Activated naive CD4-positive, alpha-beta T cell treated with anti-CD3 and anti-CD28 coated beads, Interleukin-2, amount 10 ng/mL, durations not matched to agents 7 days and 5 days (primary cell): ENCODE data around the gene CTXN1.
A peak's percentile ranks its signal among the peaks of the same experiment; 100 is the strongest.

ENCODE experiments used
- CTCF ChIA-PET: fragments of 350-600 bp; sonication (Branson Sonifier 250); formaldehyde crosslinking; loops from one replicate; lab custom pipeline; 2021; ENCODE audit warnings: antibody characterized with exemption; lab: Charles Lee
- DNase-seq: peaks from one replicate; pipeline ENCODE4 v3.0.0-alpha.2; 2020
- H3K27ac Mint-ChIP-seq: one replicate; pipeline ENCODE4 v1.8.0; 2021; ENCODE audit warnings: mild to moderate bottlenecking, moderate library complexity, mixed read lengths
- H3K27me3 Mint-ChIP-seq: one replicate; pipeline ENCODE4 v1.8.0; 2021; ENCODE audit warnings: mild to moderate bottlenecking, mixed read lengths
- H3K36me3 Mint-ChIP-seq: one replicate; pipeline ENCODE4 v1.8.0; 2021; ENCODE audit warnings: mixed read lengths
- H3K4me1 Mint-ChIP-seq: one replicate; pipeline ENCODE4 v1.8.0; 2021; ENCODE audit warnings: mixed read lengths
- H3K4me3 Mint-ChIP-seq: one replicate; pipeline ENCODE4 v1.8.0; 2021; ENCODE audit warnings: mild to moderate bottlenecking, moderate library complexity, mixed read lengths
- H3K9me3 Mint-ChIP-seq: one replicate; pipeline ENCODE4 v1.8.0; 2021; ENCODE audit warnings: mixed read lengths

CTXN1 gene

DNA sequence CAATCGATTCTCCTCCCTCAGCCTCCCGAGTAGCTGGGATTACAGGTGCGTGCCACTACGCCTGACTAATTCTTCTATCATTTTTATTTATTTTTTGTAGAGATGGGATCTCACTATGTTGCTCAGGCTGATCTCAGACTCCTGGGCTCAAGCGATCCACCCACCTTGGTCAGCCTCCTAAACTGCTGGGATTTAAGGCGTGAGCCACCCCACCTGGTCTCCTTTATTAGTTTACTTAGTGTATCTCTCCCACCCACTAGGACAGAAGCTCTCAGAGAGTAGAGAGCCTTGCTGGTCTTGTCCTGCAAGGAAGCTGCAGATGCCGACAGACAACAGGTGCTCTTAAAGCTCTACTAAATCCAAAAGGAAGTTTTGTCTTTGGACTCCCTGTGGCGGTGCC, 40.1 kb downstream of the CTXN1 start:
- H3K4me3 Mint-ChIP-seq, result no peak overlapping the region
- no peaks in the 10 kb centered on the region for H3K9me3 Mint-ChIP-seq
- no peak for DNase-seq
- no peaks in the 10 kb centered on the region for H3K4me1 Mint-ChIP-seq
- H3K36me3 Mint-ChIP-seq, result no peaks in the 10 kb centered on the region
- H3K27ac Mint-ChIP-seq, result no peak overlapping the region
- CTCF ChIA-PET, result no interaction called here
- peaks cover 57% of the 10 kb centered on the region for H3K27me3 Mint-ChIP-seq

DNA sequence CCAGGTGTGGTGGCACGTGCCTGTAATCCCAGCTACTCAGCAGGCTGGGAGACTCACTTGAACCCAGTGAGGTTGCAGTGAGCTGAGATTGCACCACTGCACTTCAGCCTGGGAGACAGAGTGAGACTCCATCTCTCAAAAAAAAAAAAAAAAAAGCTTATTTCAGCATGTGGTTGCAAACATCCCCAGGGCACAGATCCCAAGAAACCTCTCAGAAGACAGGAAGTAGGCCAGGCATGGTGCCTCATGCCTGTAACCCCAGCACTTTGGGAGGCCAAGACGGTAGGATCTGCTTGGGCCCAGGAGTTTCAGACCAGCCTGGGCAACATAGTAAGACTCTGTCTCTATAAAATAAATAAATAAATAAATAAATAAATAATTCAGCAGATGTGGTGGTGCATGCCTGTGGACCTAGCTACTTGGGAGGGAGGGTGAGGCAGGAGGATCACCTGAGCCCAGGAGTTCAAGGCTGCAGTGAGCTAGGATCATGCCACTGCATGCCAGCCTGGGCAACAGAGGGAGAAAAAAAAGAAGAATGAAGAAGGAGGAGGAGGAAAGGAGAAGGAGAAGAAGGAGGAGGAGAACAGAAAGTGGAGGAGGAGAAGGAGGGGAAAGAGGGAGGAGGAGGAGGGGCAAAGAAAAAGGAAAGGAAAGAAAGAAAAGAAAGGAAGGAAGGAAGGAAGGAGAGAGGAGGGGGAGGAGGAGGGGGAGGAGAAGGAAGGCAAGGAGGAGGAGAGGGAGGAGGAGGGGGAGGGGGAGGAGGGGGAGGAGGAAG, 42.0 kb downstream of the CTXN1 start:
- no peak overlapping the region for H3K4me3 Mint-ChIP-seq
- H3K36me3 Mint-ChIP-seq, result no peaks in the 10 kb centered on the region
- no peaks in the 10 kb centered on the region for H3K9me3 Mint-ChIP-seq
- H3K27ac Mint-ChIP-seq, result no peak overlapping the region
- H3K4me1 Mint-ChIP-seq, result no peaks in the 10 kb centered on the region
- no peak for DNase-seq
- CTCF ChIA-PET, result interaction anchor here (0.6 to 1.3 kb wide), 4 partner anchors 13 to 60 kb away, joined by 3 to 4 read pairs (median 3); partner anchors contain the start of genes MAP2K7 and TIMM44
- H3K27me3 Mint-ChIP-seq, result peaks cover 42% of the 10 kb centered on the region

DNA sequence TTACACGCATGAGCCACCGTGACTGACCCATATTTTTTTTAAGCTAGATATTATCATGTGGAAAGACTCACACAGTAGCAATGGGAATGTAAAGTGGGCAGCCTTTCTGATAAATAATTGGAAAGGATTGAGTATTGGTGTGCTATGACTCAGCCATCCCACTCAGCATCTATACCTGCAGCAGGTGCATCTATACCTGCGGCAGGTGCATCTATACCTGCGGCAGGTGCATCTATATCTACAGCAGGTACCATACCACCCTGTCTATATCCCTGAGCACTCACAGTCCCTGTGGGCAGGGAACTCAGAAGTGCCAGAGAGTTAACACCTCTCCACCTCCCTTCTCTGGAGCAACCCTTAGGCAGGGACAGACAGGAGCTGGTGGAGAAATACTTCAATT, 42.8 kb downstream of the CTXN1 start:
- DNase-seq, result no peak
- Mint-ChIP-seq H3K4me3 (no peak overlapping the region), H3K36me3 (no peaks in the 10 kb centered on the region), H3K27ac (no peak overlapping the region), H3K9me3 (no peaks in the 10 kb centered on the region), H3K4me1 (no peaks in the 10 kb centered on the region), H3K27me3 (peaks cover 33% of the 10 kb centered on the region)
- CTCF ChIA-PET, result interaction anchor here (0.6 to 1.3 kb wide), 4 partner anchors 12 to 61 kb away, joined by 3 to 4 read pairs (median 3); partner anchors contain the start of genes MAP2K7 and TIMM44

DNA sequence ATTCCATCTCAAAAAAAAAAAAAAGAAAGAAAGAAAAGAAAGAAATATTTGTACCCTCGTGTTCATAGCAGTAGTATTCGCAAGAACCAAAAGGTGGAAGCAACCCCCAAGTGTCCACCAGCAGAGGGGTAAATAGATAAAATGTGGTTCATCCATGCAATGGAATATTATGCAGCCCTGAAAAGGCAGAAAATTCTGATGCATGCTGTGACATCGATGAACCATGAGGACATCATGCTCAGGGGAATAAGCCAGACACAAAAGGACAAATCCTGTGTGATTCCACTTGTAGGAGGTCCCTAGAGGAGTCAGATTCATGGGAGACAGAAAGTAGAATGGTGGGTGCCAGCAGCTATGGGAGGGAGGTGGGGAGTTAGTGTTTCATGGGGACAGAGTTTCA, 44.0 kb downstream of the CTXN1 start:
- CTCF ChIA-PET, result interaction anchor here (1.4 to 2.2 kb wide), 3 partner anchors 13 to 42 kb away, joined by 3 to 10 read pairs (median 3); no protein-coding TSS in a partner anchor
- no peak overlapping the region for H3K4me3 Mint-ChIP-seq
- DNase-seq, result no peak
- H3K36me3 Mint-ChIP-seq, result no peaks in the 10 kb centered on the region
- peaks cover 2% of the 10 kb centered on the region for H3K4me1 Mint-ChIP-seq
- peaks cover 21% of the 10 kb centered on the region for H3K27me3 Mint-ChIP-seq
- no peaks in the 10 kb centered on the region for H3K9me3 Mint-ChIP-seq
- no peak overlapping the region for H3K27ac Mint-ChIP-seq

DNA sequence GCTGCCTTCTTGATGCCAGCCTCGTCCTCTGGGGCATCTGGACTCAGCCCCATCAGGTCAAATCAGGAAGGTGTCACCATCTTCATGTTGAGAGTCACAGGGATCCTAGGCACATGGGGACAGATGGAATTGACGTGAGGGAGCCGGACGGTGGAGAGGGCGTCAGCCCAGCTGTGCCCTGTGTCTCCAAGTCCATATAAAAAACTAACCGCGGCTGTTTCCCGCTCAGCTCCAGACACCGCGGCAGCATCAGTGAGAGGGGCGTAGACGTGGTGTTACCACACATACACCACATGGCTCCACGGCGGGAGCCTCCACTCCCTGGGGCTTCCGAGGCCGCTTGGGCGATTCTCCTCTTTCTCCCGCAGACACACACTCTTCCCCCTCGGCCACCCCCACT, 46.1 kb downstream of the CTXN1 start:
- Mint-ChIP-seq H3K4me1 (peaks cover 11% of the 10 kb centered on the region), H3K27ac (no peak overlapping the region), H3K36me3 (no peaks in the 10 kb centered on the region), H3K9me3 (no peaks in the 10 kb centered on the region), H3K27me3 (peaks cover 23% of the 10 kb centered on the region), H3K4me3 (no peak overlapping the region)
- peak; percentile 35 for DNase-seq
- CTCF ChIA-PET, result interaction anchor here (2.2 kb wide), 1 partner anchor 11 kb away, joined by 10 read pairs; no protein-coding TSS in a partner anchor

DNA sequence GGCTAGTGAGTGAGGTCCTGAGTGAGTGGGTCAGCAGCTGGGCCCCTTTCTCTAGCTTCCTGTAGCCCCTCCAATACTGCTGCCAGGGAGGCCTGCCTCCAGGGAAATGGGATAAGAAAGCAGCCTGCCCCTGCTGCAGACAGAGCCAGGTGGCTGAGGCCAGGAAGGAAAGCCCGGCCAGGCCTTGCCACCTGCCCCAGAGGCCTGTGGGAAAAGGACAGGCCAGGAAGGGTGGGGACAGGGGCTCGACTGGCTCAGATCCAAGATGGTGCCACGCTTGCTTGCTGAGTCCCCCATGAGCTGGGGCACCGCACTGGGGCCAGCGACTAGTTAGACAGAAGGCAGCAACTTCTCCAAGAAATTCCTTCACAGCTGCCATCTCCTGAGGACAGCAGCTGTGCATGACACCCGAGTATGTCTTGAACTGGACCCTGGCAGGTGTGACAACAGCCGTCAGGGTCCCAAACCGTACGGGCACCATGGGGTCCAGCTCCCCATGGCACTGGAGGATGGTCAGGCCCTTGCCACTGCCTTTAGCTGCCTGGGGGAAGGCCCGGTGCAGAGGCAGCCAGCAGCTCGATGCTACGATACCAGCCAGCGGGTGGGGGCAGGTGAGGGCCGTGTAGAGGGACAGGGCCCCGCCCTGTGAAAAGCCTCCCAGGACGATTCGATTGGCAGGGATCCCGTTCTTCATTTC, 46.7 kb downstream of the CTXN1 start:
- Mint-ChIP-seq H3K27ac (no peak overlapping the region), H3K9me3 (no peaks in the 10 kb centered on the region), H3K4me3 (no peak overlapping the region), H3K36me3 (no peaks in the 10 kb centered on the region), H3K27me3 (peaks cover 27% of the 10 kb centered on the region), H3K4me1 (peaks cover 15% of the 10 kb centered on the region)
- CTCF ChIA-PET, result interaction anchor here (1.0 kb wide), 1 partner anchor 10 kb away, joined by 4 read pairs; no protein-coding TSS in a partner anchor
- no peak for DNase-seq

DNA sequence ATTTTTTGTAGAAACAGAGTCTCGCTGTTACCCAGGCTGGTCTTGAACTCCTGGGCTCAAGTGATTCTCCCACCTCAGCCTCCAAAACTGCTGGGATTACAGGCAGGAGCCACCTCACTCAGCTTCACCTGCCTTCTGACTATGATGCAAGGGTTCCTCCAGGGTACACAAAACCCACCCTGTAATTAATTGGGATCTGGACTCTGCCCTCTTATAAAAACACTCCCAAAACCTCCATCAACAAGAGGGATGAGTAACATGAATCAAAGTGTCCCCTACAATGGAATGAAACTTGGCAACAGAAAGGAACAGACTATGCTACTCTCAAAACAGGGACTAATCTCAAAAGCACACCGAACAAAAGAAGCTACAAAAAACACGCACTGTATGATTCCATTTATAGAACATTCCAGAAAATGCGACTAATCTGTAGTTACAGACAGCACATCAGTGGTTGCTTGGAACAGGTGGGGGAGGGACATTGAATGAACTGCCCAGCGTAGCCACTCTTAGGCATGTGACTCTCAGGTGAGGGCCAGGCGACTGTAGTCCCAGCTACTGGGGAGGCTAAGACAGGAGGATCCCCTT, 48.6 kb downstream of the CTXN1 start:
- H3K27me3 Mint-ChIP-seq, result peaks cover 40% of the 10 kb centered on the region
- no peak for DNase-seq
- H3K36me3 Mint-ChIP-seq, result peaks cover 2% of the 10 kb centered on the region
- H3K27ac Mint-ChIP-seq, result no peak overlapping the region
- H3K4me3 Mint-ChIP-seq, result no peak overlapping the region
- peaks cover 21% of the 10 kb centered on the region for H3K4me1 Mint-ChIP-seq
- CTCF ChIA-PET, result no interaction called here
- no peaks in the 10 kb centered on the region for H3K9me3 Mint-ChIP-seq

DNA sequence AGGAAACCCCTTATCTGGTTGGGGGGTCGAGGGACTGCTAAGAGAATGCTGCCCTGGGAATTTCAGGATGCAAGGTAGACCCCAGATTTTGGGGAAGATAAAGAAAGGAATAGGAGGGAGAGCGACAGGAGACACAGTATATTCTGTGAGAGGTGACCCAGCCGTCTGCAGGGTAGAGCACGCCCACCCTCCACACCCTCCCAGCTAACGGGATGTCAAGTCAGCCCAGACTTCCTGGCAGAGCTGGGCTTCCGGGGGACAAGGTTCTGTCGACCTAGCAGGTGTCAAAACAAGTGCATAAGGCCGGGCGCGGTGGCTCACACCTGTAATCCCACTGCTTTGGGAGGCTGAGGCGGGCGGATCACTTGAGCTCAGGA, 51.0 kb downstream of the CTXN1 start:
- H3K36me3 Mint-ChIP-seq, result peaks cover 2% of the 10 kb centered on the region
- H3K9me3 Mint-ChIP-seq, result no peaks in the 10 kb centered on the region
- CTCF ChIA-PET, result no interaction called here
- H3K27me3 Mint-ChIP-seq, result peaks cover 58% of the 10 kb centered on the region
- H3K4me3 Mint-ChIP-seq, result peak overlapping the region; percentile 55
- H3K4me1 Mint-ChIP-seq, result peaks cover 41% of the 10 kb centered on the region
- H3K27ac Mint-ChIP-seq, result no peak overlapping the region
- DNase-seq, result no peak
